GM13977 (cell line): ENCODE data around the gene RFX8.
A peak's percentile ranks its signal among the peaks of the same experiment; 100 is the strongest.

Experiments
- DNase-seq: peaks from one replicate; pipeline ENCODE4 v3.0.0; 2012; ENCODE audit warnings: low spot score
- in situ Hi-C: fragments of 300-500 bp; cut with MboI; formaldehyde crosslinking; loops from one replicate; pipeline ENCODE4 v1.12.0; 2022; ENCODE audit warnings: low sequenced_read_pairs, low pct_unique_long_range_greater_than_20kb, mixed read lengths, inconsistent platforms; ENCODE audit not compliant: unreplicated experiment
- TF ChIP-seq, protein P1 (sequence below): IDR thresholded peaks from 2 replicates; pipeline ENCODE4 v1.5.1; 2012; ENCODE audit warnings: mild to moderate bottlenecking, control low read depth; ENCODE audit not compliant: insufficient read depth; ENCODE audit errors: extremely low read depth, missing control alignments

Gene RFX8

DNA sequence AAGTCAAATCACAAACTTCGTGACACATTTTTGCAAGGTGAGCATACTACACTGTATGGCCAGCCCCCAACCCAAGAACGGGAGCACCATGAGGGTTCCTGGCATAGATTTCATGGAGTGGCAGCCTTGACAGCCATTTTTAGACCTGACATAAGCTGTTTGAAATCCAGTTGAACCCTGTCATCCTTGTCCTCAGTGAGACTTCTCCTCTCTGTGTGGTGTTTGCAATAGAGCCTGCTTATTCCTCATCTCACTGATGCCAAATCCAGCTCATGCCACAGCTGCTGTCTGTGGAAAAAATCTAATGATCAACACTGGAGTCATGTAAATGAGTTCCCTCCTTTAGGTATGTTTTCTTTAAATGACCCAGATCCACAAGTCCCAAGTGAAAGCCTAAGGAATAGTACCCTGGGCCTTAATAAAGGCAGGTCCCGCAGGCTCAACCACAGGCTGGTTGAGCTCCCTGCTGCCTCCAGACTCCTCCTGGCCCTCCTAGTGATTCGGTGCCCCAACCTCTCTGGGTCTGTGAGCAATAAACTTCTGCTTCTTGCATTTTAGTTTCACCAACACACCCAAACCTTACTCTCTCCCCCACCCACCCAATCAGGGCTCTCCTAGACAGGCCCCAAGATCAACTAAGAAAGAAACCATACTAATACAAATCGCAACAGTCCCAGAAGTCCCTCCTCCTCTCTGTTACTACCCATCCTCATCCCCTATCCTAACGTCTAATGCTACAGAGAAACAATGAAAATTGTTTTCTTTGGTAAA lies 79.2 kb downstream of the RFX8 start:
- in situ Hi-C loops = no loop called here
- TF ChIP-seq, protein P1, sequence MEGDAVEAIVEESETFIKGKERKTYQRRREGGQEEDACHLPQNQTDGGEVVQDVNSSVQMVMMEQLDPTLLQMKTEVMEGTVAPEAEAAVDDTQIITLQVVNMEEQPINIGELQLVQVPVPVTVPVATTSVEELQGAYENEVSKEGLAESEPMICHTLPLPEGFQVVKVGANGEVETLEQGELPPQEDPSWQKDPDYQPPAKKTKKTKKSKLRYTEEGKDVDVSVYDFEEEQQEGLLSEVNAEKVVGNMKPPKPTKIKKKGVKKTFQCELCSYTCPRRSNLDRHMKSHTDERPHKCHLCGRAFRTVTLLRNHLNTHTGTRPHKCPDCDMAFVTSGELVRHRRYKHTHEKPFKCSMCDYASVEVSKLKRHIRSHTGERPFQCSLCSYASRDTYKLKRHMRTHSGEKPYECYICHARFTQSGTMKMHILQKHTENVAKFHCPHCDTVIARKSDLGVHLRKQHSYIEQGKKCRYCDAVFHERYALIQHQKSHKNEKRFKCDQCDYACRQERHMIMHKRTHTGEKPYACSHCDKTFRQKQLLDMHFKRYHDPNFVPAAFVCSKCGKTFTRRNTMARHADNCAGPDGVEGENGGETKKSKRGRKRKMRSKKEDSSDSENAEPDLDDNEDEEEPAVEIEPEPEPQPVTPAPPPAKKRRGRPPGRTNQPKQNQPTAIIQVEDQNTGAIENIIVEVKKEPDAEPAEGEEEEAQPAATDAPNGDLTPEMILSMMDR = no peak
- no peak for DNase-seq

DNA sequence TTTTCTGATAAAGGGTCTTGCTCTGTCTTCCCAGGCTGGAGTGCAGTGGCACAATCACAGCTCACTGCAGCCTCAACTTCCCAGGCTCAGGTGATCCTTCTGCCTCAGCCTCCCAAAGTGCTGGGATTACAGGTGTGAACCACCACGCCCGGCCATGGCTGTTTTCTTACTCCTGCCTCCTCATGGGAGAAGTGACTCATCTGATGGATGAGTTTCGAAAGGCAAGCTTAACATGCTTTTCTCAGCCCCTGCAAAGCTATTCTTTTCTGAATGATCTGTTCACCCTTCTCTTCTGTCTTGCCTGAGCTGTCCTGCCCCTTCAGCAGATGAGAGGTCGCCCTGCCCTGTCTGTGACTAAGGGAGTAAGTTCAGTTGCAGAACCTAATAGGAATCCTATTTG lies 86.7 kb downstream of the RFX8 start:
- no peak for DNase-seq
- in situ Hi-C loops = no loop called here
- TF ChIP-seq, protein P1 = no peak

DNA sequence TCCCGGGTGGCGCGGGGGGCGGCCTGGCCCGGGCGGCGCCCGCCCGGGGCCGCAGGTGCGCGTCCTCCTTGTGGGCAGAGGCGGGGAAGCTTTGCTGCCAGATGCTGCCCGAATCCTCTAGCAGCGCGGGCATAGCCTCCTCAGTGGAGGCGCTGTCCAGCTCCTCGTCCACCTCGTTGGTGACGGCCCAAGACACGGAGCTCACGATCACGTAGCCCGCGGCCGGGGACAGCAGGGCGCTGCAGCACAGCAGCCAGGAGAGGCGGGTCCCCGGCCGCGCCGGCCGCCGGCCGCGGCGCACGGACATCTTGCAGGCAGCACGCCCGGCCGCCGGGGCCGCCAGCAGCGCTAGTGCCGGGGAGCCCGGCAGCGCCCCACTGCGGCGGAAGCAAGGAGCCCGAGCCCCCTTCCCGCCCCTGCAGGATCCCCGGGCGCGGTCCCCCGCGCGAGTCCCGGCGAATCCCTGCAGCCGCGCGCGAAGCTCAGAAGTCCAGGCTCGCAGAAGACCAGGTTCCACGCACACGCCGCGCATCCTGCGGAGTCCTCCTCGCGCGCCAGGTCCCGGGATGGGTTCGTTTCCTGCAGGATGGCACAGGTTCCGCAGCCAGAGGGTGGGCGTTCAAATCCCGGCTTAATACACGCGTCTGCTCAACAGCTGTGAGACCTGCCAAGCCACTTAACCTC lies 87.6 kb downstream of the RFX8 start, which contains the start of gene CREG2:
TSS of gene CREG2 (minus strand) at position 353 of the 684 bp plus-strand sequence. CDS start at position 307, 46 bp downstream.
- TF ChIP-seq, protein P1 = peak; percentile 24
- in situ Hi-C loops = no loop called here
- peak; percentile 64 for DNase-seq

DNA sequence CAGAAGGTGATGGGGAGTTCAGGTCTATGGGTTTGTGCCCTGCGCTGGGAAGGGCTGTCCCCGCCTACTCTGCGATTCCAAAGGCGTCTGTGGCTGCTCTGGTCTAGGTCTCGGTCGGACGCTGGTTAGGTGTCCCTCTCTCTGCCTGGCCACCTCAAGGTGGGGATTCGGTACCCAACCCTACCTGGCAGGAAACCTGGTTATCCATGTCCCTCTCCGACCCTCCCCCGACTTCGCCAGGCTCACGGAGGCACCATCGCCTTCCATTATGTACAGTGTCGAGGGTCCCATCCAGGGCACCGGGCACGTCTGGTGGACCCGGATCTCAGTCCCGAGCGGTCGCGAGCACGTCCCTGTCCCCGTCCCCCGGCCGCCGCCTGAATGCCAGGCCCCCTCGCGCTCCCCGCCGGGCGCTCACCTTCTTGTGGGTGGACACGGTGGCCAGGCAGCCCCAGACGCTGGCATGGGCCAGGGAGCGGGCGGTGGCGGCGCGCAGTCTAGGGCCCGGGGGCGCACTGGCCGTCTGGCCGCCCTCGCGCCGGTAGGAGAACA lies 88.2 kb downstream of the RFX8 start:
- TF ChIP-seq, protein P1 = no peak

DNA sequence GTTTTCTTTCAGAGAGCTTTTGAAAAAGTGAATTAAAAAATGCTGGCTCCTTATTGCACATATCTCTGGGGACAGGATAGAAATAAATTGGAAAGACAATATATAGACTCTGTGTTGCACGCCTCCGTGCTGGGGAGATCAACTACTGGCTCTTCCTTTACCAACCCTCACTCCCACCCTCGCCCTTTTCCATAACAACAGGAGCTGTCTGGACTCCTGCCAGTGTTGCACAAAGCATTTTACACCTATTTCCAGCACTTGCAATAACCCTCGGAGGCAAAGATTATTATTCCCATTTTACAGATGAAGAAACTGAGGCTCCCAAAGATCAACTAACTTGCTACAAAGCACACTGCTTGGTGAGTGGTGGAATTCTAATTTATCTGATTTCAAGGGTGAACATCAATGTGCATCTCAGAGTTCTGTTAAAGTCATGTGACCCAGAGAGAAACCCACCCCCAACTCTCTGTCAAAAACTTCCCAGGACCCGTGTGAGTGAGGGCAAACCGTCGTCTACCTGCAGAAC lies 91.8 kb downstream of the RFX8 start:
- in situ Hi-C loops = no loop called here
- TF ChIP-seq, protein P1 = no peak

More for the DNA sequence above, 88.2 kb downstream of the RFX8 start:
- DNase-seq = no peak
- in situ Hi-C loops = no loop called here

DNA sequence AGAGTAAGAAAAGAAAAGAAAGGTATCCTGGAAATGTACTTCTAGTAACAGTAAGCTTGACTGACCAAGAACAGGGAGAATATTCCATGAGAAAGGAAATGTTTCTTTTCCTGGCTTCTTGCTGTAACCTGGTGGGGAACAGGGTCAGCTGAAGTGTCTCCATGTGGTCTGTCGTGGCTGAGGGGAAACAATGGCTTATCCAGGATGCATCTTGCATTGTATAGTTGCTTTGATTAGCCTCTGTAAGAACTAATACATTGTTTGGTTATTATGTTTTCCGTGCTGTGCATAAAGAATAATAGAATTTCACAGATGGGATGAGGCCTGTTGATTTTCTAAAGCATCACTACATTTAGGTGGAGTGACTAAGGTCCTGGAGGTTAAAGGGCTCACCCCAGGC lies 92.5 kb downstream of the RFX8 start:
- DNase-seq = no peak
- in situ Hi-C loops = no loop called here
- TF ChIP-seq, protein P1 = no peak

More for the DNA sequence above, 91.8 kb downstream of the RFX8 start:
- no peak for DNase-seq
